Lower leg skin (tissue), 3 donors: ENCODE data around the gene CYBA.

Source experiments
- POLR2A ChIP-seq, 2 donors: fragments of 450-650 bp; IDR thresholded peaks; one replicate each; pipeline ENCODE4 v1.6.1; 2016 to 2017; ENCODE audit warnings: antibody characterized with exemption in 2 of 2, mild to moderate bottlenecking in 1 of 2, moderate library complexity in 1 of 2
- TF ChIP-seq, protein P1 (sequence below), 3 donors: fragments of 450-650 bp; IDR thresholded peaks; one replicate each; pipeline ENCODE4 v1.5.1; 2016; ENCODE audit warnings: antibody characterized with exemption in 3 of 3, mild to moderate bottlenecking in 3 of 3, moderate library complexity in 2 of 3

DNA sequence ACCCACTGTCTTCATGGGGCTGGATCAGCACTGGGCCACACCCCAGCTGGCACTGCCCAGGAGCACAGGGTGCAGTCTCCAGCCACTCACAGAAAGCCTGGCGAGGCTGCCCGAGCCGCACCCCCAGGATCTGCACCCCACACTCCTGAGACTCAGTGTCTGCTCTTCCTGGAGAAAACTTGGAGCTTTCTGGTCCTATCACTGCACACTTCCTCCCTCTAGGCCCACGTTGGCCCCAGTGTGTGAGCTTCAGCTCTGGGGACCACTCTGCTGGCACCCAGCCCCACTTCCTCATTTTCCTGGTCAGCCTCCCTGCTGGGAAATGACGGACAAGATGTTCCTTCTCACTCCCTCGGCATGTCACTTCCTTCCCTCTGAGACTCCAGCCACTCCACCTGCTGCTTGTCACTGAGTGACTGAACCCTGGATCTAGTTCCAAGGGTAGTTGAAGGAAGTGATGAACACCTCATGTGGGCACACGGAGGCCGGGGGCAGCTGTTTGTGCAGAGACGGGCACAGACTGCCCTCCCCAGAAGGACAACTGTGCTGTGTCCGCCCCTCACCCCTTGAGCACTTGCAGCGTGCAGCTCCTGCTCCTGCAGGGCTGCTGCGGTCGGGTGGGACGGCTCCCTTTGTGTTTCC lies 51.6 kb downstream of the CYBA start:
- TF ChIP-seq POLR2A (IDR thresholded peaks at IDR 0.05), result no peak
- TF ChIP-seq, protein P1, sequence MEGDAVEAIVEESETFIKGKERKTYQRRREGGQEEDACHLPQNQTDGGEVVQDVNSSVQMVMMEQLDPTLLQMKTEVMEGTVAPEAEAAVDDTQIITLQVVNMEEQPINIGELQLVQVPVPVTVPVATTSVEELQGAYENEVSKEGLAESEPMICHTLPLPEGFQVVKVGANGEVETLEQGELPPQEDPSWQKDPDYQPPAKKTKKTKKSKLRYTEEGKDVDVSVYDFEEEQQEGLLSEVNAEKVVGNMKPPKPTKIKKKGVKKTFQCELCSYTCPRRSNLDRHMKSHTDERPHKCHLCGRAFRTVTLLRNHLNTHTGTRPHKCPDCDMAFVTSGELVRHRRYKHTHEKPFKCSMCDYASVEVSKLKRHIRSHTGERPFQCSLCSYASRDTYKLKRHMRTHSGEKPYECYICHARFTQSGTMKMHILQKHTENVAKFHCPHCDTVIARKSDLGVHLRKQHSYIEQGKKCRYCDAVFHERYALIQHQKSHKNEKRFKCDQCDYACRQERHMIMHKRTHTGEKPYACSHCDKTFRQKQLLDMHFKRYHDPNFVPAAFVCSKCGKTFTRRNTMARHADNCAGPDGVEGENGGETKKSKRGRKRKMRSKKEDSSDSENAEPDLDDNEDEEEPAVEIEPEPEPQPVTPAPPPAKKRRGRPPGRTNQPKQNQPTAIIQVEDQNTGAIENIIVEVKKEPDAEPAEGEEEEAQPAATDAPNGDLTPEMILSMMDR (IDR thresholded peaks at IDR 0.05), result no peak
